GM10266 (cell line): ENCODE results near the gene PLCG2.

Source experiments
- DNase-seq: peaks from one replicate; pipeline ENCODE4 v3.0.0; 2012; ENCODE audit errors: extremely low spot score
- TF ChIP-seq, protein P1 (sequence below): IDR thresholded peaks from 2 replicates; pipeline ENCODE4 v1.5.1; 2012; ENCODE audit warnings: mild to moderate bottlenecking, low read depth; ENCODE audit not compliant: control insufficient read depth, insufficient read depth; ENCODE audit errors: missing control alignments

PLCG2 gene

DNA sequence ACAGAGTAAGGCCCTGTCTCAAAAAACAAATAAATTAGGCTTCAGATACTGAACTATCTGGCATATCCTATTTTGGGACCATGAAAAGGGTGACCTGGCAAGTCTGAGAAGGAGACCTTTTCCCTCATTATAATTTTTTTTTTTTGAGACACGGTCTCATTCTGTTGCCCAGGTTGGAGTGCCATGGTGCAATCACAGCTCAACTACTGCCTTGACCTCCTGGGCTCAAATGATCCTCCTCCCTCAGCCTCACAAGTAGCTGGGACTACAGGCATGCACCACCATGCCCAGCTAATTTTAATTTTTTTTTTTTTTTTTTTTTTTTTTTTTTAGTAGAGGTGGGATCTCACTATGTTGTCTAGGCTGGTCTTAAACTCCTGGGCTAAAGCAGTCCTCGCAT, 37.3 kb downstream of the PLCG2 start:
- no peak for DNase-seq
- TF ChIP-seq, protein P1, sequence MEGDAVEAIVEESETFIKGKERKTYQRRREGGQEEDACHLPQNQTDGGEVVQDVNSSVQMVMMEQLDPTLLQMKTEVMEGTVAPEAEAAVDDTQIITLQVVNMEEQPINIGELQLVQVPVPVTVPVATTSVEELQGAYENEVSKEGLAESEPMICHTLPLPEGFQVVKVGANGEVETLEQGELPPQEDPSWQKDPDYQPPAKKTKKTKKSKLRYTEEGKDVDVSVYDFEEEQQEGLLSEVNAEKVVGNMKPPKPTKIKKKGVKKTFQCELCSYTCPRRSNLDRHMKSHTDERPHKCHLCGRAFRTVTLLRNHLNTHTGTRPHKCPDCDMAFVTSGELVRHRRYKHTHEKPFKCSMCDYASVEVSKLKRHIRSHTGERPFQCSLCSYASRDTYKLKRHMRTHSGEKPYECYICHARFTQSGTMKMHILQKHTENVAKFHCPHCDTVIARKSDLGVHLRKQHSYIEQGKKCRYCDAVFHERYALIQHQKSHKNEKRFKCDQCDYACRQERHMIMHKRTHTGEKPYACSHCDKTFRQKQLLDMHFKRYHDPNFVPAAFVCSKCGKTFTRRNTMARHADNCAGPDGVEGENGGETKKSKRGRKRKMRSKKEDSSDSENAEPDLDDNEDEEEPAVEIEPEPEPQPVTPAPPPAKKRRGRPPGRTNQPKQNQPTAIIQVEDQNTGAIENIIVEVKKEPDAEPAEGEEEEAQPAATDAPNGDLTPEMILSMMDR, result no peak

DNA sequence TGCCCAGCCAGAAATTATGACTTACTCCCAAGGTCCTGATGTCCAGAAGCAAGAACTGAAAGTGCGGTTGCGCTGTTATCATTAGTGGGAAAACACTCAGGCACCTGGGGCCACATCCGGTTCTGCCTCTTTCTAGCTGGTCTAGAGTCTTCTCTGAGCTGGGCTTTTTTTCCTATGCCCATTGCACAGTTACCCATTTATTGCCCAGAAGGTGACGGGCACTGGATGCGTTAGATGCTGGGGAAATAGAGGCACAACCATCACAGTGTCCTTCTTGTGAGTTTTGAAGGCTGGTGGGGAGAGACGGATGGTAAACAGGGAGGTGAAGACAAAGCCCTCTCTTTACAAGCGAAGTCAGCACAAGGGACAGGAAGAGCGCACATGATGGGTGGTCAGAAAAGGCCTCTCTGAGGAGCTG, 37.7 kb downstream of the PLCG2 start:
- TF ChIP-seq, protein P1, result no peak
- no peak for DNase-seq

DNA sequence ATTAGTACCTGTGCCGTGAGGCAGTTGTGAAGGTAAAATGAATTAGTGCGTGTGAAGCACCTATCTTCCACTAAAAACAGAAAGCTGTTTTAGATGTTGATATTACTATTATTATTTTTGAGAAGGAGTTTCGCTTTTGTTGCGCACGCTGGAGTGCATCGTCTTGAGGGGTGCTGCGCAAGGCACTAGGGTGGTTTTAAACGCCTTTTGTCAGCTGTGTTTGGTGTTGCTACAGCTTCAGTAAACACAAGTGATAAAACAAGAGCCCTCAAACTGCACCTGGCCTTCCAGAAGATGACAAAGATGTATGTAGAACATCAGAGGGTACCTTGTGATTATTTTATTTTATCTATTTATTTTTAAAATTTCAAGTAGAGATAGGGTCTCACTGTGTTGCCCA, 38.2 kb downstream of the PLCG2 start:
- TF ChIP-seq, protein P1, result no peak
- DNase-seq, result no peak

DNA sequence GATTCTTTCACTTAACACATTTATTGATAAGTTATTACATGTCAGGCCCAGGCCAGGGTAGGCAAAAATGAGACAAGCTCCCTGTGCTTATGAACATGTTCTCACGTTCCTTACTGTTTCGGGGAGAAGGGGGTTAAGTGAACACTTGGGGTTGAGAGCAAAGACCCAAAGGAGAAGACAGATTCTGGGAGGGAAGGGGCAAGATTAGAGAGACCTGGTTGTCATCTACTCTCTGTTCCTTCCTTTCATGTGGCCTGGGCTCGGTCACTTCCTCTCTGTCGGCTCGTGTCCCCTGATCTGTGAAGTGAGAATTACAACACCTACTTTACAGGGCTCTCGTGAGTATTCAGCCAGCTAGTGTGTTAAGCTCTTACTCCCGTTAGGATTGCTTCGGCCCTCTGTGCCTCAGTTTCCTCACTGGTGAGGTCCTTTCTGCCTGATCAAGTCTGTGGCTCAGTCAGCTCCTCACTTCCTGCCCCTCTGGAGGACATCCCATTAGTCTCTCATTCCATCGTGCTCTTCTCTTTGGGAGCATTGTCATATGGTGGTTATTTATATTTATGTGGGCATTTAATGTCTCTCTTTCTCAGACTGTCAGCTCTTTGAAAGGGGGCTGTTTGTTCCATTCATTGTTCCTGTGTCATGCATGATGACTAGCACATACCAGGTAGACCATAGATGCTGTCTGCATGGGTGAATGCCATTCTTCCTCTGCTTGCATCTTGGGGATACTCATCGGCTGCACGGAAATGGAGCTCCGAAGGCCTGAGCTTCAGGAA, 38.9 kb downstream of the PLCG2 start:
- TF ChIP-seq, protein P1, result no peak
- no peak for DNase-seq

DNA sequence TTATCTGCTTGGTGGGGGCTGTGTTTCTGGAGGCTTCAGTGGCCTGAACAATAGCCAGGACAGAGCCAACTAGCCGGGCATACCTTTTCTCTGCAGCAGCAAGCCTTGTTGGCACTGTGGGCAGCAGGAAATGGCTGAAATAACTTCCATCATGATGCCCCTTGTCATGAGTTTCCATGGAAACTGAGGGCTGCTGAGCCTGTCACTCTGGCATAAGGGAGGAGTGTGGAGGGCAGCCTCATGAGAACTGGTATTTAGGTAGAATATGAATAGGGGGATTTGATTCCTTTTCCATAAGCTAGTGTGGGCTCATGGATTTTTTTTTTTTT, 39.4 kb downstream of the PLCG2 start:
- no peak for DNase-seq
- TF ChIP-seq, protein P1, result no peak

DNA sequence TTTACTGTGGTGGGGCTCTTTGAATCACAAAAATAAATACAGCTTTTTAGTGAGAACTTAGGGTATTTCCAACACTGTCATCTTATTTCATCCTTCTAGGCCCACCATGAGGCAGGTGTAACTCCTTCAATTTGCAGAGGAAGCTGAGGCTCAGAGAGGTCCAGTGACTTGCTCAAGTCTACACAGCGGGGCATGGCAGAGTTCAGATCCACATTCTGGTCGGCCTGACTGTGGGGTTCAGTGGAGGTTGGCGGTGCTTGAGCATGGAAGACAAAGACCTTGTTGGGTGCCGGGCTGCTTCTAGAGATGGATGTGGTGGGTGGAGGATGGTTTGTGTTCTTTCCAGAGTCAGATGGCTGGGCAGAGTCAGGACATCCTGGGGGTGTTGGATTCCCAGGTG, 39.8 kb downstream of the PLCG2 start:
- no peak for DNase-seq
- TF ChIP-seq, protein P1, result no peak

DNA sequence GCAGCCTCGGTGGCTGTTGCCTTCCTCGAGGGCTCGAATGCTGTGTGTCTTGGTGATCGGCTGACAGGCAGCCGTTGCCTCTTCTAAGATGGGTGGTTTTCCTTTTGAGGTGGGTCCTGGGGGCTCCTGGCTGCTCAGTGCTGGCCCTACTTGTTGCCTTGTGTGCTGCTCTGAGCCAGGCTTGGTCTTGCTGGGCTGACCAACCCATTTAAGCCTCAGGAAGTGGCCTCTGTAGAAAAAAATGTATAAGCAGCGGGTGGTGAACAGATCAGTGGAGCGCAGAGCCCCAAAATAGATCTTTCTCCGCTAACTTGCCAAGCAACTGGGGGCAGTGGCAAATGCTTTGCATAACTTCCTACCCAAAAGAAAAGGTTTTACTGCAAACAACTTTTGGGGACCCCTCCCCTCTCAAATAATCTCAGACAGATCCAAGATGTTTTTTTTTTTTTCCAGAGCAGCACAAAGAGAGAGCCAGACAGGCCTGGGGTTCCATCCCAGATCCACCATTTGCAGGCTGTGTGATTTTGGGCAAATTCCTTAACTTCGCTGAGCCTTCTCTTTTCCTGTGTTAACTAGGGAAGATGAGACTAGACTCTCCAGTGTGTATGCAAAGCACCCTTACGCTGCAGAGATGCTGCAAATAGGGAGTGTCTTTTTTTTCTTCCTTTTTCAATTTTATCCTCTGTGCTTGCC, 42.5 kb downstream of the PLCG2 start:
- peak; percentile 38 for DNase-seq
- TF ChIP-seq, protein P1, result no peak
